ENCODE measurements around the gene KAT2A. TPM values are rescaled to one million over a fixed set of nuclear protein-coding genes. Genes with fewer than 3 reads are reported as not detected.
"Not testable (repeated sequence)": the region's sequence is repeated elsewhere in the genome, so short reads cannot be mapped to it uniquely, and the experiment has no call there.

KAT2A gene
- total RNA-seq, 1 experiment from 2014 or later: 41.2 TPM

- TF ChIP-seq POLR2AphosphoS5 (IDR thresholded peaks at IDR 0.05; ENCODE audit: low read depth, low read length) (no peak), CBX3 (IDR thresholded peaks at IDR 0.05; ENCODE audit: low read depth) (no peak)
Measured at GRCh38 chr17:42141382-42141781, 20.2 kb upstream of the KAT2A start (continued).

- Histone ChIP-seq H3K36me3 (ENCODE audit: control insufficient read depth in 1 of 2, insufficient read depth in 2 of 2, low read length in 2 of 2) (peaks cover 9 to 19% of the 10 kb centered on the region in 2 experiments; a peak in 3 of 4 replicates), H3K79me2 (ENCODE audit: insufficient read depth, low read length) (peaks cover 93% of the 10 kb centered on the region)
- H3K9me3 ChIP-seq (ENCODE audit: control insufficient read depth in 1 of 2, insufficient read depth in 1 of 2, low read depth in 1 of 2, low read length in 2 of 2); BruUV-seq (replicated peaks); H3K27me3 ChIP-seq (ENCODE audit: insufficient read depth, low read length); DNase-seq (ENCODE audit: low read depth, low spot score); RAD21 ChIA-PET (ENCODE audit: low non-redundant PET in 1 of 2, low total read pairs in 2 of 2, uncharacterized antibody in 2 of 2, unreplicated experiment in 2 of 2); H3K4me2 ChIP-seq (ENCODE audit: low read length); H3K9me2 ChIP-seq (ENCODE audit: insufficient read depth); POLR2A ChIA-PET; CTCF ChIA-PET; H3K27ac ChIP-seq (ENCODE audit: low read depth, low read length); H3K9ac ChIP-seq (ENCODE audit: low read length); H4K20me1 ChIP-seq (ENCODE audit: insufficient read depth); H3K4me1 ChIP-seq (ENCODE audit: control insufficient read depth in 1 of 2, insufficient read depth in 2 of 2, low read length in 2 of 2); H2AFZ ChIP-seq (ENCODE audit: low read depth, low read length, poor library complexity, severe bottlenecking); ATAC-seq; intact Hi-C loops (cut with micrococcal nuclease); H3K4me3 ChIP-seq (replicated peaks in 1 of 2; ENCODE audit: low read depth in 1 of 2, low read length in 2 of 2): not testable (repeated sequence)
Measured at GRCh38 chr17:42140690-42141089, 19.5 kb upstream of the KAT2A start.

GRCh38 chr17:42138749-42139492 is 17.8 kb upstream of the KAT2A start:
- H3K36me3 ChIP-seq (ENCODE audit: control insufficient read depth in 1 of 2, insufficient read depth in 2 of 2, low read length in 2 of 2): peaks cover 4 to 19% of the 10 kb centered on the region in 2 experiments; a peak in 3 of 4 replicates
- ATAC-seq: no peak; the same call in 1 of the 2 replicates
- TF ChIP-seq RAD21 (IDR thresholded peaks at IDR 0.05; ENCODE audit: low read depth) (no peak), YY1 (IDR thresholded peaks at IDR 0.05; ENCODE audit: extremely low read depth, insufficient replicate concordance, low read depth, low read length) (no peak), SIN3A (IDR thresholded peaks at IDR 0.05; ENCODE audit: low read depth) (no peak), POLR2A (IDR thresholded peaks at IDR 0.05; ENCODE audit: borderline replicate concordance, extremely low read depth, insufficient read depth, insufficient read length) (no peak), MAX (IDR thresholded peaks at IDR 0.05) (no peak), CEBPB (IDR thresholded peaks at IDR 0.05; ENCODE audit: low read depth) (no peak), SP1 (IDR thresholded peaks at IDR 0.05; ENCODE audit: low read depth) (no peak), ELF1 (IDR thresholded peaks at IDR 0.05; ENCODE audit: borderline replicate concordance, low read depth) (no peak), ATF3 (IDR thresholded peaks at IDR 0.05) (no peak), ZNF274 (IDR thresholded peaks at IDR 0.05; ENCODE audit: low read depth, low read length) (no peak), ZFX (IDR thresholded peaks at IDR 0.05) (no peak), EZH2phosphoT487 (IDR thresholded peaks at IDR 0.05; ENCODE audit: borderline replicate concordance) (no peak), FOSL1 (IDR thresholded peaks at IDR 0.05; ENCODE audit: low read depth) (no peak), SRF (IDR thresholded peaks at IDR 0.05; ENCODE audit: low read depth) (no peak), REST (IDR thresholded peaks at IDR 0.05; ENCODE audit: low read depth) (no peak)

More at GRCh38 chr17:42138749-42139492, 17.8 kb upstream of the KAT2A start:
- H4K20me1 ChIP-seq (ENCODE audit: insufficient read depth): no peaks in the 10 kb centered on the region
- intact Hi-C loops (cut with micrococcal nuclease): no loop called here
- H2AFZ ChIP-seq (ENCODE audit: low read depth, low read length, poor library complexity, severe bottlenecking): no peak overlapping the region
- ChIA-PET RAD21 (ENCODE audit: low non-redundant PET in 1 of 2, low total read pairs in 2 of 2, uncharacterized antibody in 2 of 2, unreplicated experiment in 2 of 2) (no interaction called here), CTCF (no interaction called here), POLR2A (interaction anchor here (1.2 kb wide), 1 partner anchor 13 kb away, joined by 3 read pairs; no protein-coding TSS in a partner anchor)
- DNase-seq (ENCODE audit: low read depth, low spot score): no peak
- peaks cover 96% of the 10 kb centered on the region for H3K79me2 ChIP-seq (ENCODE audit: insufficient read depth, low read length)
- no TSS peak for BruUV-seq (replicated peaks)
- H3K9me3 ChIP-seq (ENCODE audit: control insufficient read depth in 1 of 2, insufficient read depth in 1 of 2, low read depth in 1 of 2, low read length in 2 of 2): no peaks in the 10 kb centered on the region
- no peak overlapping the region for H3K4me2 ChIP-seq (ENCODE audit: low read length)
- no peaks in the 10 kb centered on the region for H3K9me2 ChIP-seq (ENCODE audit: insufficient read depth)
- H3K27ac ChIP-seq (ENCODE audit: low read depth, low read length): no peak overlapping the region
- no peak overlapping the region for H3K4me3 ChIP-seq (replicated peaks in 1 of 2; ENCODE audit: low read depth in 1 of 2, low read length in 2 of 2)
- no peak overlapping the region for H3K9ac ChIP-seq (ENCODE audit: low read length)
- H3K4me1 ChIP-seq (ENCODE audit: control insufficient read depth in 1 of 2, insufficient read depth in 2 of 2, low read length in 2 of 2): peaks cover 0 to 11% of the 10 kb centered on the region in 2 experiments; a peak in 2 of 4 replicates
- no peaks in the 10 kb centered on the region for H3K27me3 ChIP-seq (ENCODE audit: insufficient read depth, low read length)
